K562 (cell line): ENCODE measurements around the gene GFRAL. TPM values are rescaled to one million over a fixed set of nuclear protein-coding genes. Genes with fewer than 3 reads are reported as not detected.

Experiments
- HINFP ChIP-seq: fragments of 450-650 bp; conservative IDR thresholded peaks from 2 replicates; pipeline ENCODE4 v1.6.1; 2016; ENCODE audit warnings: missing genetic modification characterization, low read depth, mild to moderate bottlenecking, control low read depth, missing compliant biosample characterization
- MGA ChIP-seq: fragments of 450-650 bp; IDR thresholded peaks from 2 replicates; pipeline ENCODE4 v1.6.1; 2016; ENCODE audit warnings: mild to moderate bottlenecking, moderate library complexity
- ZNF143 ChIP-seq: sonication (generic); formaldehyde crosslinking; IDR thresholded peaks from 2 replicates; pipeline ENCODE4 v1.9.0; 2022; ENCODE audit warnings: mild to moderate bottlenecking, missing genetic modification reagents
- ZNF639 ChIP-seq, 2 experiments: fragments of 200-800 bp in 1 of 2; sonication (Bioruptor generic) in 1 of 2; sonication (generic) in 1 of 2; formaldehyde crosslinking in 1 of 2; IDR thresholded peaks in 1 of 2; conservative IDR thresholded peaks in 1 of 2; 2 replicates each; pipeline versions ENCODE4 v1.5.0 to v1.6.1; 2016 to 2020; ENCODE audit warnings: missing compliant biosample characterization in 1 of 2, missing genetic modification characterization in 1 of 2, missing genetic modification reagents in 1 of 2
- polyA plus RNA-seq, 8 experiments: library from polyadenylated mRNA; depleted of rRNA in 4 of 8; stranded (reverse) in 5 of 8; unstranded in 3 of 8; fragments of >200 nt; fragmentation: Nextera tagmentation in 2 of 8; fragmentation: Illumina TruSeq in 1 of 8; extraction: Ambion mirVana in 2 of 8; extraction: Trizol in 1 of 8; gene quantifications; 2 replicates each; pipeline versions ENCODE4 v1.2.1 to v1.2.3, GENCODE V29; 2011 to 2014; ENCODE audit warnings: inconsistent platforms in 1 of 8, missing spikeins in 1 of 8
- total RNA-seq, 7 experiments: library from RNA; depleted of rRNA in 6 of 7; stranded (reverse); fragments of >200 nt in 6 of 7; fragmentation: Illumina TruSeq in 2 of 7; extraction: Trizol in 2 of 7; gene quantifications; 2 replicates each; pipeline versions ENCODE4 v1.2.1 to v1.2.3, GENCODE V29; 2011 to 2021; ENCODE audit warnings: low replicate concordance in 1 of 7

Gene GFRAL
- total and polyA plus RNA-seq, 9 of the 15 experiments (the other 6 are each of a cell fraction or from before 2014, with no cell fraction given): not detected

GRCh38 chr6:55379895-55380294 is 52.6 kb downstream of the GFRAL start (continued):
- no peak for TF ChIP-seq HINFP (tag)
- TF ChIP-seq ZNF143 (CRISPR knock-in tag): no peak
- TF ChIP-seq ZNF639 (CRISPR knock-in tag; conservative IDR thresholded peaks at IDR 0.05 in 1 of 2, IDR thresholded peaks at IDR 0.05 in 1 of 2): no peak
- no peak for TF ChIP-seq MGA
